ENCODE data around the gene PRDM2.
"Not testable (repeated sequence)": the region's sequence is repeated elsewhere in the genome, so short reads cannot be mapped to it uniquely, and the experiment has no call there.

The PRDM2 gene

DNA sequence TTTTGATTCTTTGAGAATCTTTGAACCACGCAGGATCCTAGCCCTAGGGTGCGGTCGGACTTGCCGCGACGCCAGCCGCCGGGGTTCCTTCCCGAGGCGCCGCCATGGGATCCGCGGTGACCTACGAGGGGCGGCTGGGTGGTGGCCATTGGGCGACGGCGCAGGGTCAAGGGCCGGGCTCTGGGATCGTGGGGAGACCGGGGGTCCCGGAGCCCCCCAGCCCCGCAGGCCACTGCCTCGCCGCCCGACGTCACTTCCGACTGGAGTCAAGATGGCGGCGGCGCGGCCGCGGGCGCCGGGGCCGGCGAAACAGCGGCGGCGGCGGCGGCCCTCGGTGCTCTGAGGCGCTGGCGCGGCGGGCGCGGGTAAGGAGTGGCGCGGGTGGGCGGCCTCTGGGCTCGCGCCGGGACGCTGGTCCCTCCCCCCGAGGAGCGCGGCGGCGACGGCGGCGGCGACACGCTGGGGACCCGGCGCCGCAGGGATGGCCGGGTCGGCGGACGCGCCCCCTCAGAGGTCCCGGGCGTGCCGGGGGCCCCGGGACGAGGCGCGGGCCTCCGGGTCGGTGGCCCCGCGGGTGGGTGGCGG, at the start of gene PRDM2:
Gene PRDM2 (plus strand): TSS at position 253 of the 585 bp plus-strand sequence. CDS start 15,418 bp downstream, outside the sequence.
- DNase-seq: peak; percentile 35

GRCh38 chr1:13651279-13651678, 48.7 kb upstream of the PRDM2 start:
- DNase-seq: no peak

- DNase-seq: no peak
These were observed 47.8 kb upstream of the PRDM2 start for GRCh38 chr1:13652238-13652637.

DNA sequence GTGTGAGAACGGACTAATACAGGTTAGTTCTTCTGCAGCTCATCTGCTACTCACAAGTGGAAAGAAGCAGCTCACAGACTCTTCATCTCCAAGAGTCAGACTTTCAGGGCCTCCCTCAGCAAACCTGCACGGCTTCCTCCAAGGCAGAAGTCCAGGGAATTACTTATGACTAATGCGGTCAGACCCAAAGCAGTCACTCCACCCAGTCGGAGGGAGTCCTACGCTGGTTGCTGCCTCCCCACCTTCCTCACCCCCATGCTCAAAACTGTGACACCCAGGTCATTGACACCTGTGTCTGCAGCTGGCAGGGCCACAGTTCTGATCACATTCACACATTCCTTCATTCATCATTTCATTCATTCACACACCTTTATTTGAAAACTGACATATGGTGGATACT, 38.4 kb upstream of the PRDM2 start:
- no peak for DNase-seq

DNA sequence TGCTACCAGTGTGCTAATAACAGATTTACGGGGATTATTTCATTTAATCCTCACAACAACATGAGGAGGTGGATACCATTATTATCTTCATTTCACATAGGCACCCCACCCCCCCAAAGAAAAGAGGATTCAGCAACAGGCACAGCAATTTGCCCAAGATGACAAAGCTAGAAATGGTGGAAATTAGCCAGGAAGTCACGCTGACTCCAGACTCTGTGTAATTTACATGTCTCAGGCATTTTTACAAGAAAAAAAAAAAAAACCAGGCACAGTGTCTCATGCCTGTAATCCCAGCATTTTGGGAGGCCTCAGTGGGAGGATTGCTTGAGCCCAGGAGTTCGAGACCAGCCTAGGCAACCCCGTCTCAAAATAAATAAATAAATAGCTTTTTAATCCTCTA, 37.5 kb upstream of the PRDM2 start:
- no peak for DNase-seq

GRCh38 chr1:13663969-13664368, 36.0 kb upstream of the PRDM2 start:
- no peak for DNase-seq

- DNase-seq: no peak
These were observed 35.5 kb upstream of the PRDM2 start for GRCh38 chr1:13664451-13664850.

- no peak for DNase-seq
These were observed 33.7 kb upstream of the PRDM2 start for GRCh38 chr1:13666317-13666716.

DNA sequence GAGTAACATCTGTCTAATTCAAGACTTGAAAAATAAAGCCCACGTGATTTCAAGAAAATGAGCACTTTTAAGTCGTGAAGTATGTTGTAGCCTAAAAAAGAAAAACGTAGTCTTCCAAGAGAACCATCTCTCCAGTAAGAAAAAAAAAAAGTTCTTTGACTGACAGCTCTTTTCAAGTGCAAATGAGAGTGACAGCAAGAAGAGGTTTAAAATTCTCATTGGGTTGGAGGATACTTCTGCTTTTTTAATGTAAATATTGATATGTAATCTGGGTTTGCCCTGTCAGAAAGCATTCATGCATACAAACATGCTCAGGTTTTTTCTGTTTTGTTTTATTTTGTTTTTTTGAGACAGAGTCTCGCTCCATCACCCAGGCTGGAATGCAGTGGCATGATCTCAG, 32.3 kb upstream of the PRDM2 start:
- no peak for DNase-seq

- DNase-seq: no peak
These were observed 25.6 kb upstream of the PRDM2 start for GRCh38 chr1:13674377-13674776.

GRCh38 chr1:13675151-13675651, 24.8 kb upstream of the PRDM2 start:
- no peak for DNase-seq

DNA sequence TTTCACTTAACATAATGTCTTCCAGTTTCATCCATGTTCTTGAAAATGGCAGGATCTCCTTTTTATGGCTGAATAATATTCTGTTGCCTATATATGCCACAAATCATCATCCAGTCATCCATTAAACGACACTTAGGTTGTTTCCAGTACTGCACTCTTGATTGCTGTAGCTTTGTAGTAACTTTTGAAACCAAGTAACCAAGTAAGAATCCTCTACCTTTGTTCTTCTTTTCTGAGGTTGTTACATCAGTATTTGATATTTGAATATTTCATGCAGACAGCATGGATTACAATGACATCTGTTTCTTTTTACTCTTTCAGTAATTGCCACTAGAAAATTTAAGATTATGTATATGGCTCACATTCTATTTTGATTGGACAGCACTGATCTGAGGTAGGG, 22.1 kb upstream of the PRDM2 start:
- no peak for DNase-seq

DNA sequence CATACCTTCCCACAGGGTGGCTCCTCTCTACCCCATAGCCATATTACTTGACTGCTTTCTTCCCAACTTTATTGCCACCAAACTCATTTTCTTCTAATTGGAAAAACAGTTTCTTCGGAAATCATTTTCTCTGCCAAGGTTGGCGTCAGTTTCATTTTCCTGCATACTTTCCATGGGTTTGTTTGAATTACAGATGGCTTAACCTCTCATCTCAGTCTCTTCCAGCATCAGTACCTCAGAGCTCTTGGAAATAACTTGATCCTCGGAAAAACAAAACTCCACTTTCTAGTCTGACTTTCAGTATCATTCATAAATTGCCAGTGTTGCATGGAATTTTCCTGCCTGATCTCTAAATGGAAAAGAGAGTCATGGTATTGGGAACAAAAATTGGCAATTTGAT, 20.3 kb upstream of the PRDM2 start:
- no peak for DNase-seq

DNA sequence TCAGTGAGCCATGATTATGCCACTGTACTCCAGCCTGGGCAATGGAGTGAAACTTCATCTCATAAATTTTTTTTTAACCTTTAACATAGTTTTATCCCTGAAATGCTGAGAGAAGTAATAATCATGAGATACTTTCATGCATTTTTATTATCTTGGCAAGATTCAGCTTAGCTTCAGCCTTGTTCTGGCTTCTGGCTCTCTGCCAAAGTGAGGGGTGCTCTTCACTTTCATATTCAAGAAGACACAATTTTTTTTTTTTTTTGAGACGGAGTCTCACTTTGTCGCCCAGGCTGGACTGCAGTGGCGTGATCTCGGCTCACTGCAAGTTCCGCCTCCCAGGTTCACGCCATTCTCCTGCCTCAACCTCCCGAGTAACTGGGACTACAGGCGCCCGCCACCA, 19.4 kb upstream of the PRDM2 start:
- not testable (repeated sequence) for DNase-seq

- DNase-seq: no peak
These were observed 18.1 kb upstream of the PRDM2 start for GRCh38 chr1:13681921-13682320.

DNA sequence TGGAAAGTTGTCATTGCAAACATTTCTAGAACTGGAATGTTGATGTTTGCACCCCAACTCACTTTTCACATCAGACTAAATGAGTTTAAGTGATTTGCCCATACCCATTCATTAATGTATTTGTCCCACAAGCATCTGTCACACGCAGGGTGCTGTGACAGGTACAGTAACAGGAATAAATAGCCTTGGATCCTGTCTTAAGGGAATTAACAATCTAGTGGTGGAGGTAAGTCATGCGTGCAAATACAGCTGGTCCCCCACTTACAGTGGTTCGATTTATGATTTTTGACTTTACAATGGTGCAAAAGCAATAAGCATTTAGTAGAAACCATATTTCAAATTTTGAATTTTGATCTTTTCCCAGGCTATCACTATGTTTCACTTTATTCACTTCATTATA, 17.5 kb upstream of the PRDM2 start:
- DNase-seq: no peak

GRCh38 chr1:13683206-13683605, 16.8 kb upstream of the PRDM2 start:
- DNase-seq: no peak

DNA sequence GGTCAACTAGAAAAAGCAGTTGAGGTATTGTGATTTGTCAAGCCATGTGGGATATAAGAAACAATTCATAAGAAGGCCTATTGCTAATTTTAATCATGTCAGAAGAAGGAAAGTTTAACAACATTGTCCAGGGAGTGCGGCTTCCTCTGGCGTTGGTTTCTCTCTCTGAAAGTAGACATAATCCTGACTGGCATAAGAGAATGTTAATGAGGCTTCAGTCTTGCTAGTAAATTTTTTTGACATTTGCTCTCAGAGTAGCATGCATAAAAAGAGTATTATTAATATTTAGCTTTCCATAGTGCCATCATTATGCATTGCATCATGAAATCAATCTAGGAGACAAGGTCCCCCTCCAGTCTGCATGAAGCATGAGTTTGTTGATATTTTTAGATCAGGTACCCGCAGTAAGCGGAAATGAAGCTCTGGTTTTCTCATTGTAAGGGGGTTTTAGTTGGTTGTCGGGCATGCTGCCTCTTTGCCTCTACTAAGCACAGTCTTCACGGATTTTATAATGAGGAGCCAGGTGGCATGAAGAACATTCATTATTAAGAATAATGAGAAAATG, 12.8 kb upstream of the PRDM2 start:
- no peak for DNase-seq

DNA sequence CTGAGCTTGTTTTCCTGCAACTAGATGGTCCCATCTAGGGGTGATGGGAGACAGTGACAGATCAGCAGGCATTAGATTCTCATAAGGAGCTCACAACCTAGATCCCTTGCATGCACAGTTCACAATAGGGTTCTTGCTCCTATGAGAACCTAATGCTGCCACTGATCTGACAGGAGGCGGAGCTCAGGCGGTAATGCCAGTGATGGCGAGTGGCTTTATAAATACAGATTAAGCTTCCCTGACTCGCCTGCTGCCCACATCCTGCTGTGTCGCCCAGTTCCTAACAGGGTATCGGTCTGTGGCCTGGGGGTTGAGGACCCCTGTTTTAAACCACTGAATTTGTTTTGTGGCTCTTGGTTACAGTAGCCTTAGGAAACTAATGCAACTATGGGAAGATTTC, 6.9 kb upstream of the PRDM2 start:
- DNase-seq: not testable (repeated sequence)

- no peak for DNase-seq
These were observed 4.9 kb upstream of the PRDM2 start for GRCh38 chr1:13694886-13695684.

DNA sequence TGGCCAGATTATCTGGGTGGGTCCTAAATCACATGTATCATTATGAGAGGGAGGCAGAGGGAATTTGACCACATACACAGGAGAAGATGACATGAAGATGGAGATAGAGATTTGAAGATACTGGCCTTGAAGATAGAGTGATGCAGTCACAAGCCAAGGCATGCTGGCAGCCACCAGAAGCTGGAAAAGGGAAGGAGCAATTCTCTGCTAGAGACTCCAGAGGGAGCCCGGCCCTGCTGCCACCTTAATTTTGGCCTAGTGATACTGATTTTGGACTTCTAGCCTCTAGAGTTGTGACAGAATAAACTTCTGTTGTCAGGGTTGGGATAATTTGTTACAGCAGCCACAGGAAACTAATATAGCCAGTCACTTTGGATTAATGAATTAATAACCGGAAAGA, 2.2 kb upstream of the PRDM2 start:
- DNase-seq: no peak

- DNase-seq: no peak
These were observed 478 bp upstream of the PRDM2 start for GRCh38 chr1:13699510-13699909.

- no peak for DNase-seq
These were observed 708 bp downstream of the PRDM2 start for GRCh38 chr1:13700521-13701270.

DNA sequence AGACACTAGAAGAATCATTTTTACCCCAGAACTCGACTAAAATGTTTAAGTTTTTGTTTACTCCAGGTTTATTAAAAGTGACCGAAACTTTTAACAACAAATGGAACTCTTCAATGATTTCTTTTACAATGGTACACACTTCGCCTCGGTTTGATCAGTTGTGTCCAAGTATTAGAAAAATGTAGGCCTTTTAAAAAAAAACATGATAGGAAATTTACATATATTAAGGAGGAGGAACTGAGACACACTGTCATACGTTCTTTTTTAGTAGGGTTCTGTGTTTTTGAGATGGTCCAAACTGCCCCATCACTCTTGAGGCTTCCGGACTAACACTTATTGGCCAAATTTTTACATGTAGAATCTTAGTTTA, 1.3 kb downstream of the PRDM2 start:
- DNase-seq: no peak
